Keratinocyte (primary cell): Measurements from ENCODE around the gene CLHC1. TPM values are rescaled to one million over a fixed set of nuclear protein-coding genes. Genes with fewer than 3 reads are reported as not detected.

ENCODE experiments used
- DNase-seq: peaks from one replicate; pipeline ENCODE4 v3.0.0-alpha.2; 2011; ENCODE audit warnings: low read depth, missing footprints, low spot score
- FAIRE-seq: peaks from 2 replicates; lab custom pipeline; 2011; peaks lifted over from hg19 to GRCh38; lab: Jason Lieb, UNC
- H2AFZ ChIP-seq: 2 replicates; pipeline ENCODE4 v1.6.0; 2012; ENCODE audit warnings: low read length, control low read depth, inconsistent platforms; ENCODE audit not compliant: control insufficient read depth
- H3K27ac ChIP-seq: 2 replicates; pipeline ENCODE4 v1.5.1; 2011; ENCODE audit warnings: low read length; ENCODE audit not compliant: control insufficient read depth, insufficient read depth
- H3K27me3 ChIP-seq: 3 replicates; pipeline ENCODE4 v1.6.0; 2011; ENCODE audit warnings: low read length; ENCODE audit not compliant: control insufficient read depth, insufficient read depth; ENCODE audit errors: extremely low read depth
- H3K36me3 ChIP-seq, 2 experiments: 2 replicates in 1 of 2; 3 replicates in 1 of 2; pipeline ENCODE4 v1.5.1; 2011; ENCODE audit warnings: low read length in 2 of 2, mild to moderate bottlenecking in 1 of 2; ENCODE audit not compliant: control insufficient read depth in 2 of 2, insufficient read depth in 2 of 2; ENCODE audit errors: extremely low read depth in 1 of 2
- H3K4me1 ChIP-seq: 3 replicates; pipeline ENCODE4 v1.5.1; 2011; ENCODE audit warnings: low read length; ENCODE audit not compliant: control insufficient read depth, insufficient read depth; ENCODE audit errors: extremely low read depth
- H3K4me2 ChIP-seq: 3 replicates; pipeline ENCODE4 v1.6.0; 2011; ENCODE audit warnings: low read depth, low read length; ENCODE audit not compliant: control insufficient read depth, insufficient read depth; ENCODE audit errors: extremely low read depth
- H3K4me3 ChIP-seq, 3 experiments: fragments of 200-600 bp in 1 of 3; sonication (generic) in 1 of 3; 2 replicates in 2 of 3; 3 replicates in 1 of 3; pipeline ENCODE4 v1.5.1; 2011 to 2016; ENCODE audit warnings: low read length in 3 of 3, mild to moderate bottlenecking in 3 of 3, control low read depth in 2 of 3, inconsistent platforms in 1 of 3, low read depth in 1 of 3, mixed read lengths in 1 of 3, mixed run types in 1 of 3, moderate library complexity in 1 of 3; ENCODE audit not compliant: control insufficient read depth in 2 of 3, insufficient read depth in 2 of 3; ENCODE audit errors: extremely low read depth in 1 of 3
- H3K79me2 ChIP-seq: 2 replicates; pipeline ENCODE4 v1.6.0; 2012; ENCODE audit warnings: low read length; ENCODE audit not compliant: control insufficient read depth, insufficient read depth
- H3K9ac ChIP-seq: 3 replicates; pipeline ENCODE4 v1.6.0; 2011; ENCODE audit warnings: low read length; ENCODE audit not compliant: control insufficient read depth, insufficient read depth; ENCODE audit errors: extremely low read depth
- H3K9me1 ChIP-seq: 3 replicates; pipeline ENCODE4 v1.6.0; 2011; ENCODE audit warnings: low read length; ENCODE audit not compliant: control insufficient read depth, insufficient read depth; ENCODE audit errors: extremely low read depth
- H3K9me3 ChIP-seq: 2 replicates; pipeline ENCODE4 v1.5.1; 2012; ENCODE audit warnings: low read depth, low read length; ENCODE audit not compliant: control insufficient read depth
- H4K20me1 ChIP-seq: 3 replicates; pipeline ENCODE4 v1.6.0; 2011; ENCODE audit warnings: low read length; ENCODE audit not compliant: control insufficient read depth, insufficient read depth; ENCODE audit errors: extremely low read depth
- CTCF ChIP-seq, 3 experiments: IDR thresholded peaks in 1 of 3; conservative IDR thresholded peaks in 1 of 3; optimal IDR thresholded peaks in 1 of 3; 2 replicates in 2 of 3; 3 replicates in 1 of 3; pipeline versions ENCODE3 to v1.5.1; 2011; ENCODE audit warnings: low read length in 3 of 3, mild to moderate bottlenecking in 3 of 3, moderate library complexity in 2 of 3, control low read depth in 1 of 3, inconsistent platforms in 1 of 3; ENCODE audit not compliant: insufficient read depth in 2 of 3; ENCODE audit errors: extremely low read depth in 1 of 3
- EZH2 ChIP-seq: IDR thresholded peaks from one replicate; pipeline ENCODE4 v1.6.1; 2012; ENCODE audit warnings: inconsistent platforms, mild to moderate bottlenecking, low read length, moderate library complexity
- dilution Hi-C: fragments of 300-500 bp; cut with MboI; formaldehyde crosslinking; loops from one replicate; pipeline ENCODE4 v1.7.0; 2020; ENCODE audit warnings: low sequenced_read_pairs; ENCODE audit not compliant: extremely low pct_ligation_motif_present
- polyA plus RNA-seq, 5 experiments: library from polyadenylated mRNA; depleted of rRNA in 3 of 5; stranded (reverse) in 3 of 5; stranded (forward) in 1 of 5; unstranded in 1 of 5; fragments of >200 nt; gene quantifications; 1 replicate in 1 of 5; 2 replicates in 3 of 5; 3 replicates in 1 of 5; pipeline versions ENCODE4 v1.2.1 to v1.2.3, GENCODE V29; 2011 to 2012; ENCODE audit warnings: missing spikeins in 2 of 5, low read depth in 1 of 5, low replicate concordance in 1 of 5

CLHC1 gene
- polyA plus RNA-seq, 1 donor (not counting 4 experiments of a cell fraction or from before 2014, with no cell fraction given): 15.2 TPM

- Histone ChIP-seq H3K9me1 (no peaks in the 10 kb centered on the region), H3K27ac (no peak overlapping the region), H3K79me2 (no peaks in the 10 kb centered on the region), H2AFZ (no peak overlapping the region), H3K4me2 (no peak overlapping the region), H3K27me3 (no peaks in the 10 kb centered on the region), H3K4me1 (peaks cover 17% of the 10 kb centered on the region), H3K9ac (no peak overlapping the region), H4K20me1 (no peaks in the 10 kb centered on the region), H3K4me3 (no peak overlapping the region), H3K9me3 (no peaks in the 10 kb centered on the region), H3K36me3 (no peaks in the 10 kb centered on the region)
- TF ChIP-seq EZH2: no peak
- TF ChIP-seq CTCF (optimal IDR thresholded peaks at IDR 0.05 in 1 of 3, IDR thresholded peaks at IDR 0.05 in 1 of 3, conservative IDR thresholded peaks at IDR 0.05 in 1 of 3; ENCODE audit: extremely low read depth in 1 of 3, insufficient read depth in 2 of 3, low read length in 3 of 3): no peak
- dilution Hi-C loops: no loop called here
- FAIRE-seq (no peak), DNase-seq (no peak)
Measured at GRCh38 chr2:55147531-55147930, 84.6 kb downstream of the CLHC1 start.

DNA sequence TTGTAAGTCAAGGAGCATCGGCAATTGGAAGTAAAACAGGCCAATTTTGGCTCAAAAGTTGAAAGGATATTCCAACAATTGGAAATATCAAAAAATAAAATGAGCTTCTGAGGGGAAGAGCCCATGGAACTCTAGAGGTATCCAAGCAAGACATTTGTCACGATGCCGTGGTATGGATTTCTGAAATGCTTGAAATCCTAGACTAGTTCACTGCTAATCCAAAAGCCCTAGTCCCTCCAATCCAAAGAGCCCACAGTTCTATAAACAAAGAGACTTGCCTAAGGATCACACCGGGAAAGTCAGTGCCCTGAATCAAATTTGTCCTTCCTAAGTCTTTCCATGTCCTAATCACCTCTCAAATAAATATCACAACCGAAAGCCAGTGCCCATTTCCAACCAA, 85.1 kb downstream of the CLHC1 start:
- peaks cover 12% of the 10 kb centered on the region for H3K4me1 ChIP-seq
- no peak for DNase-seq
- no peaks in the 10 kb centered on the region for H3K79me2 ChIP-seq
- no peak overlapping the region for H3K27ac ChIP-seq
- no peak overlapping the region for H3K4me2 ChIP-seq
- no peaks in the 10 kb centered on the region for H3K9me3 ChIP-seq
- no peak for FAIRE-seq
- H2AFZ ChIP-seq: no peak overlapping the region
- dilution Hi-C loops: no loop called here
- no peak for TF ChIP-seq CTCF (optimal IDR thresholded peaks at IDR 0.05 in 1 of 3, IDR thresholded peaks at IDR 0.05 in 1 of 3, conservative IDR thresholded peaks at IDR 0.05 in 1 of 3; ENCODE audit: extremely low read depth in 1 of 3, insufficient read depth in 2 of 3, low read length in 3 of 3)
- no peak for TF ChIP-seq EZH2
- no peaks in the 10 kb centered on the region for H3K36me3 ChIP-seq
- no peak overlapping the region for H3K4me3 ChIP-seq
- H3K9me1 ChIP-seq: no peaks in the 10 kb centered on the region
- no peaks in the 10 kb centered on the region for H4K20me1 ChIP-seq
- no peaks in the 10 kb centered on the region for H3K27me3 ChIP-seq
- no peak overlapping the region for H3K9ac ChIP-seq
